ENCODE data around the gene WDR74.
A peak's percentile ranks its signal among the peaks of the same experiment; 100 is the strongest.
"Not testable (repeated sequence)": the region's sequence is repeated elsewhere in the genome, so short reads cannot be mapped to it uniquely, and the experiment has no call there.

The WDR74 gene

GRCh38 chr11:62831520-62832335 is 7.7 kb downstream of the WDR74 start, which contains the start of gene STX5:
STX5 (minus strand) TSS chr11:62832051; CDS start chr11:62831243, 808 bp downstream.
- H3K27ac Mint-ChIP-seq = peak within 1 kb of the TSS; percentile 95
- peak; percentile 96 for ATAC-seq
- H3K4me3 Mint-ChIP-seq = peak within 1 kb of the TSS; percentile 87
- peaks cover 29% of the 10 kb centered on the region for H3K36me3 Mint-ChIP-seq
- peaks cover 46% of the 10 kb centered on the region for H3K4me1 Mint-ChIP-seq
- H3K9me3 Mint-ChIP-seq = no peaks in the 10 kb centered on the region
- H3K27me3 Mint-ChIP-seq = no peaks in the 10 kb centered on the region

- H3K4me1 Mint-ChIP-seq = peaks cover 46% of the 10 kb centered on the region
- peaks cover 26% of the 10 kb centered on the region for H3K36me3 Mint-ChIP-seq
- no peak for ATAC-seq
Observed at GRCh38 chr11:62830904-62831519, 8.4 kb downstream of the WDR74 start.

GRCh38 chr11:62828130-62828529 is 11.3 kb downstream of the WDR74 start:
- H3K9me3 Mint-ChIP-seq, H3K27ac Mint-ChIP-seq, H3K4me3 Mint-ChIP-seq, ATAC-seq, H3K27me3 Mint-ChIP-seq: not testable (repeated sequence)
- Mint-ChIP-seq H3K4me1 (peaks cover 33% of the 10 kb centered on the region), H3K36me3 (peaks cover 30% of the 10 kb centered on the region)

More at GRCh38 chr11:62830904-62831519, 8.4 kb downstream of the WDR74 start:
- Mint-ChIP-seq H3K27ac (peak overlapping the region; percentile 95), H3K9me3 (no peaks in the 10 kb centered on the region), H3K4me3 (peak overlapping the region; percentile 87), H3K27me3 (no peaks in the 10 kb centered on the region)

DNA sequence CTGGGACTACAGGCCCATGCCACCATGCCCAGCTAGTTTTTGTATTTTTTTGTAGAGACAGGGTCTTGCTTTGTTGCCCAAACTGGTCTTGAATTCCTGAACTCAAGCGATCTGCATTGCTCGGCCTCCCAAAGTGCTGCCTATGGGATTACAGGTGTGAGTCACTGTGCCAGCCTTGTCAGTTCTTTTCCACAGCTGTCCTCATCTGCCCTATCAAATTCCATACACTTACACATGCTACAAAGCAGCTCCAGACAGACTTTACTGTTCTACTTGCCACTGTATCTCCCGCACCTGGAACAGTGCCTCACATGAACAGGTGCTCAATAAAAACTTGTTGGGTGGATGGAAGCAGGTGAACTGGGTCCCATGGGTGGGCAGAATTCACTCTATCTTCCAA is 15.7 kb downstream of the WDR74 start:
- H3K9me3 Mint-ChIP-seq = no peaks in the 10 kb centered on the region
- H3K36me3 Mint-ChIP-seq = peaks cover 43% of the 10 kb centered on the region
- no peaks in the 10 kb centered on the region for H3K27me3 Mint-ChIP-seq
- H3K4me1 Mint-ChIP-seq = no peaks in the 10 kb centered on the region
- no peak overlapping the region for H3K4me3 Mint-ChIP-seq
- ATAC-seq = no peak
- H3K27ac Mint-ChIP-seq = no peak overlapping the region

DNA sequence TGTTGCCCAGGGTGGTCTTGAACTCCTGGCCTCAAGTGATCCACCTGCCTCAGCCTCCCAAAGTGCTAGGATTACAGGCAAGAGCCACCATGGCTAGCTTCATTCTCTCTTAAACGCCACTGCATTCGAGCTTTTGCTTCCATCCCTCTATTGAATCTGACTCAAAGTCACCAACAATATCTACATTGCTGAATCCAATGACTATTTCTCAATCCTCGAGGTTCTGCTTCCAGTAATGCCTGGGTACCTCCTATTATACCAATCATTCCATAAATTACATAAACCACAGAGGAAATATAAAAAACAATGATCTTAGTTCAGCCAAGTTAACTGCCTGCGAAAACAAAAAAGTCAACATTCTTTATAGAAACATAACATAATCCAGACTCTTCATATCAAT is 22.3 kb downstream of the WDR74 start:
- ATAC-seq = no peak
- H3K9me3 Mint-ChIP-seq = no peaks in the 10 kb centered on the region
- H3K4me3 Mint-ChIP-seq = no peak overlapping the region
- H3K4me1 Mint-ChIP-seq = no peaks in the 10 kb centered on the region
- H3K27ac Mint-ChIP-seq = no peak overlapping the region
- H3K27me3 Mint-ChIP-seq = no peaks in the 10 kb centered on the region
- H3K36me3 Mint-ChIP-seq = peaks cover 16% of the 10 kb centered on the region

DNA sequence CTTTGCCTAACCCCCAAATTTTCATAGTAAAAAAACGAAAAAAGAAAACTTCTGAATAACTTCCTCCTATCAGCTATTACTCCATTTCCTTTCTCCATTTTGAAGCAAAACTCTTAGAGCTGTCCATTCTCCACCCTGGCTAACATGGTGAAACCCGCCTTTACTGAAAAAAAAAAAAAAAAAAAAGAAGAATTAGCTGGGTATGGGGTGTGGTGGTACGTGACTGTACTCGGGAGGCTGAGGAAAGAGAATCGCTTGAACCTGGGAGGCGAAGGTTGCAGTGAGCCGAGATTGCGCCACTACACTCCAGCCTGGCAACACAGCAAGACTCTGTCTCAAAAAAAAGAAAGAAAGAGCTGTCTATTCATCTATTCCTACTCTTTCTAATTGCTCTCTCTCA is 22.8 kb downstream of the WDR74 start:
- no peaks in the 10 kb centered on the region for H3K4me1 Mint-ChIP-seq

DNA sequence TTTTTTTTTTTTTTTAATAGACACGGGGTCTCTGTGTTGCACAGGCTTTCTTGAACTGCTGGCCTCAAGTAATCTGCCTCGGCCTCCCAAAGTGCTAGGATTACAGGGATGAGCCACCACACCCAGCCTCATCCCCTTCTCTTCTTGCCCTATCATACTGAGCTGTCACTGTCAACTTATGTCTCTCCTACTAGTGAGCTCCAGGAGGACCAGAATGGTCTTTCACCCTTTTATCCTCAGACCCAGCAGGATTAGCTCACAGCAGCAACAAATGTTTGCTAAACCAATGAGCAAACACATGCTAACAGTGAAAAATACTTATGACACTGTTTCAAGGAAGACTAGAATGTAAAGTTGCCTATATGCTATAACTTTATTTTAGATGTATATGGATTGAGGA is 27.7 kb downstream of the WDR74 start:
- no peak overlapping the region for H3K4me3 Mint-ChIP-seq
- no peak for ATAC-seq
- no peaks in the 10 kb centered on the region for H3K9me3 Mint-ChIP-seq
- H3K27me3 Mint-ChIP-seq = no peaks in the 10 kb centered on the region
- peaks cover 8% of the 10 kb centered on the region for H3K4me1 Mint-ChIP-seq
- H3K36me3 Mint-ChIP-seq = no peaks in the 10 kb centered on the region
- H3K27ac Mint-ChIP-seq = peak overlapping the region; percentile 0

More for the DNA sequence above, 22.8 kb downstream of the WDR74 start:
- H3K9me3 Mint-ChIP-seq = no peaks in the 10 kb centered on the region
- H3K27ac Mint-ChIP-seq = no peak overlapping the region
- peaks cover 15% of the 10 kb centered on the region for H3K36me3 Mint-ChIP-seq
- no peaks in the 10 kb centered on the region for H3K27me3 Mint-ChIP-seq
- no peak for ATAC-seq
- H3K4me3 Mint-ChIP-seq = no peak overlapping the region

- no peak for ATAC-seq
- no peaks in the 10 kb centered on the region for H3K9me3 Mint-ChIP-seq
- H3K4me3 Mint-ChIP-seq = no peak overlapping the region
- peaks cover 16% of the 10 kb centered on the region for H3K4me1 Mint-ChIP-seq
- no peaks in the 10 kb centered on the region for H3K27me3 Mint-ChIP-seq
- H3K36me3 Mint-ChIP-seq = no peaks in the 10 kb centered on the region
- no peak overlapping the region for H3K27ac Mint-ChIP-seq
Observed at GRCh38 chr11:62810748-62811147, 28.6 kb downstream of the WDR74 start.

GRCh38 chr11:62806611-62807121 is 32.7 kb downstream of the WDR74 start:
- peaks cover 36% of the 10 kb centered on the region for H3K4me1 Mint-ChIP-seq
- H3K27ac Mint-ChIP-seq = peak overlapping the region; percentile 92

GRCh38 chr11:62805961-62806441 is 33.4 kb downstream of the WDR74 start:
- H3K9me3 Mint-ChIP-seq = no peaks in the 10 kb centered on the region
- H3K4me3 Mint-ChIP-seq = peak overlapping the region; percentile 89
- H3K36me3 Mint-ChIP-seq = peaks cover 21% of the 10 kb centered on the region
- ATAC-seq = peak; percentile 40
- H3K27me3 Mint-ChIP-seq = no peaks in the 10 kb centered on the region
- H3K27ac Mint-ChIP-seq = peak overlapping the region; percentile 92
- H3K4me1 Mint-ChIP-seq = peaks cover 38% of the 10 kb centered on the region

More at GRCh38 chr11:62806611-62807121, 32.7 kb downstream of the WDR74 start:
- H3K4me3 Mint-ChIP-seq = peak overlapping the region; percentile 89
- no peak for ATAC-seq
- peaks cover 14% of the 10 kb centered on the region for H3K36me3 Mint-ChIP-seq
- H3K9me3 Mint-ChIP-seq = no peaks in the 10 kb centered on the region
- no peaks in the 10 kb centered on the region for H3K27me3 Mint-ChIP-seq

DNA sequence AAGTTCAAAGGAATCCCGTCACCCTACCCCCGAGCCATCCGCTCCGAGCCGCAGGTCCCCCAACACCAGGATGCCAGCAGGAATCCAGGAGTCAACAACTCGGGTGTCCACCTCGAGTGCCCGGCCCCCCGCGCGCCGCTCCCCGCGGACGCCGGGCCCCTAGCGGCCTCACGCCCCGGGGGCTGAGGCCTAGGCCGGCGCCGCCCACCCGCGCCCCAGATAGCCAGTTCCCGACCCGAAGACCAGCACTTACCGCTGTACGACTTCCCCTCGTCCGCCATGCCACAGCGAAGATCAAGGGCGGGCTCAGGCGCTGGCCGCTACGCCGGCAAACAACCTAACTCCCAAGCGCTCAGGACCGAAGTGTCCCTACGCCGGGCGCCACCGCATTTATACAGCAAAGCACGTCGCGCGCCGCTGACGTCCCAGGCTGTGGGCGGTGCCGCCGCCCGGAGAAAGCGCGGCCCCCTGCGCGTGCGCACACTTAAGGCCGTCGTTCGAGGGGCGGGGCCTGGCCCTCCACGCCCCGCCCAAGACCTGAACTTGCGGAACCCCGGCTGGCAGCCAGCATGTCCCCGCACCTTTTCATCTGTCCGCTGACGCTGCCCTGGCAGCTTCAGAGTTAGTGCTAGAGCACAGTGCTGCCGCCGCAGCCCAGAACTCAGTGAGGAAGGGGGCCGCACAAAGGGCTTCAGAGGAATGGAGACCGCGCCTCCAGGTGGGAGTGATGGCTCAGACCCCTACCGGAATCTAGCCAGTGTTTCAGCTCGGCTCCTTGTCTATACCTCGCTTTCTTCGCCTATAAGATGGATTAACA is 34.1 kb downstream of the WDR74 start, which contains the start of gene NXF1:
TSS of gene NXF1 (minus strand) at position 365 of the 817 bp plus-strand sequence. CDS start at position 281, 84 bp downstream.
- H3K27ac Mint-ChIP-seq = peak within 1 kb of the TSS; percentile 92
- H3K36me3 Mint-ChIP-seq = peaks cover 24% of the 10 kb centered on the region
- peak; percentile 96 for ATAC-seq
- peaks cover 38% of the 10 kb centered on the region for H3K4me1 Mint-ChIP-seq
- peak within 1 kb of the TSS; percentile 89 for H3K4me3 Mint-ChIP-seq
- H3K9me3 Mint-ChIP-seq = no peaks in the 10 kb centered on the region
- H3K27me3 Mint-ChIP-seq = no peaks in the 10 kb centered on the region

GRCh38 chr11:62804310-62805075 is 34.9 kb downstream of the WDR74 start:
- no peaks in the 10 kb centered on the region for H3K27me3 Mint-ChIP-seq
- no peaks in the 10 kb centered on the region for H3K9me3 Mint-ChIP-seq
- H3K4me1 Mint-ChIP-seq = peaks cover 38% of the 10 kb centered on the region
- H3K27ac Mint-ChIP-seq = peak overlapping the region; percentile 92
- no peak for ATAC-seq
- H3K4me3 Mint-ChIP-seq = peak overlapping the region; percentile 89
- H3K36me3 Mint-ChIP-seq = peaks cover 31% of the 10 kb centered on the region

- Mint-ChIP-seq H3K27ac (peak overlapping the region; percentile 74), H3K36me3 (peaks cover 58% of the 10 kb centered on the region), H3K27me3 (no peaks in the 10 kb centered on the region), H3K9me3 (no peaks in the 10 kb centered on the region), H3K4me1 (peaks cover 24% of the 10 kb centered on the region), H3K4me3 (no peak overlapping the region)
- ATAC-seq = no peak
Observed at GRCh38 chr11:62801071-62801470, 38.3 kb downstream of the WDR74 start.

DNA sequence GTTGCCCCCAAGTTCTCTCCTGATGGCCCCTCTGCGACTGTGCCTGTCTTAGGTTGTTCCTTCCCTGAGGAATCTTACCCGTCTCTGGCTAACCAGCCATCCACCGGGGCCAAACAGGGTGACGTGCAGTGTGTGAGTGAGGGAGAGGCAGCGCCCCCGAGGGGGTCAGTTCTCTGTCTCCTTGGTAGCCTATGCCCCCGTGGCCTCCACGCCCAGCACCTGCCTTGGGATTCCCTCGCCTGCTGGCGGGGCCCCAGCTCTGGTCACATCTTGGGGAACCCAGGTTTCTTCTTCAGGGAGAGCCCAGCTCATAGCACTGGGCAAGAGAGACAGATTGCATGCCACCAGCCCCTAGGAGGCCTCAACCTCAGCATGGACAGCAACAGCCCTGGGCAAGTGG is 39.9 kb downstream of the WDR74 start:
- H3K4me1 Mint-ChIP-seq = peaks cover 19% of the 10 kb centered on the region
- H3K36me3 Mint-ChIP-seq = peaks cover 71% of the 10 kb centered on the region
- no peaks in the 10 kb centered on the region for H3K9me3 Mint-ChIP-seq

More for the DNA sequence above, 39.9 kb downstream of the WDR74 start:
- ATAC-seq = no peak
- Mint-ChIP-seq H3K27ac (peak overlapping the region; percentile 0), H3K27me3 (no peaks in the 10 kb centered on the region), H3K4me3 (no peak overlapping the region)
